22Rv1 (cell line): ENCODE measurements around the gene REG3A.

Experiments used
- ZFX ChIP-seq: fragments of 450-650 bp; IDR thresholded peaks from 2 replicates; pipeline ENCODE4 v1.6.1; 2017; ENCODE audit warnings: antibody characterized with exemption, borderline replicate concordance
- TF ChIP-seq, protein P1 (sequence below): fragments of 450-650 bp; IDR thresholded peaks from 2 replicates; pipeline ENCODE4 v1.5.1; 2017; ENCODE audit warnings: mild to moderate bottlenecking

DNA sequence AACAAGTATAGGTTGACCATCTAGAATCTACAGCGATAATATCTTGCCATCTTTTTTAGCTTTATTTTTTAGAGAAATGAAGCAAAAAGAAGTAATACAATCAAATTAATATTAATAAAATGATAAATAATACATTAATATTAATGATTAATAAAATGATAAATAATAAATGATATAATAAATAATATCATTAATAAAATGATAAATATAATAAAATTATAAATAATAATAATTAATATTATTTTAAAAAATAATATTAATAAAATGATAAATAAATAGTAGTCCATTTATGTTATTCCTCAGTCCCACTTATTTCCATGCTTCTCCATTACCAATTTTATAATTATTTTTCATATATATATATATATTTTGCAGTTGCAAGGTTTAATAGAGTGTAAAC, 3.2 kb upstream of the REG3A start:
- TF ChIP-seq, protein P1, sequence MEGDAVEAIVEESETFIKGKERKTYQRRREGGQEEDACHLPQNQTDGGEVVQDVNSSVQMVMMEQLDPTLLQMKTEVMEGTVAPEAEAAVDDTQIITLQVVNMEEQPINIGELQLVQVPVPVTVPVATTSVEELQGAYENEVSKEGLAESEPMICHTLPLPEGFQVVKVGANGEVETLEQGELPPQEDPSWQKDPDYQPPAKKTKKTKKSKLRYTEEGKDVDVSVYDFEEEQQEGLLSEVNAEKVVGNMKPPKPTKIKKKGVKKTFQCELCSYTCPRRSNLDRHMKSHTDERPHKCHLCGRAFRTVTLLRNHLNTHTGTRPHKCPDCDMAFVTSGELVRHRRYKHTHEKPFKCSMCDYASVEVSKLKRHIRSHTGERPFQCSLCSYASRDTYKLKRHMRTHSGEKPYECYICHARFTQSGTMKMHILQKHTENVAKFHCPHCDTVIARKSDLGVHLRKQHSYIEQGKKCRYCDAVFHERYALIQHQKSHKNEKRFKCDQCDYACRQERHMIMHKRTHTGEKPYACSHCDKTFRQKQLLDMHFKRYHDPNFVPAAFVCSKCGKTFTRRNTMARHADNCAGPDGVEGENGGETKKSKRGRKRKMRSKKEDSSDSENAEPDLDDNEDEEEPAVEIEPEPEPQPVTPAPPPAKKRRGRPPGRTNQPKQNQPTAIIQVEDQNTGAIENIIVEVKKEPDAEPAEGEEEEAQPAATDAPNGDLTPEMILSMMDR: no peak
- no peak for TF ChIP-seq ZFX
